ENCODE data around the gene ST6GALNAC4. TPM values are rescaled to one million over a fixed set of nuclear protein-coding genes. Genes with fewer than 3 reads are reported as not detected.

ST6GALNAC4 gene
- total RNA-seq, 1 experiment from 2014 or later = 15.4 TPM

DNA sequence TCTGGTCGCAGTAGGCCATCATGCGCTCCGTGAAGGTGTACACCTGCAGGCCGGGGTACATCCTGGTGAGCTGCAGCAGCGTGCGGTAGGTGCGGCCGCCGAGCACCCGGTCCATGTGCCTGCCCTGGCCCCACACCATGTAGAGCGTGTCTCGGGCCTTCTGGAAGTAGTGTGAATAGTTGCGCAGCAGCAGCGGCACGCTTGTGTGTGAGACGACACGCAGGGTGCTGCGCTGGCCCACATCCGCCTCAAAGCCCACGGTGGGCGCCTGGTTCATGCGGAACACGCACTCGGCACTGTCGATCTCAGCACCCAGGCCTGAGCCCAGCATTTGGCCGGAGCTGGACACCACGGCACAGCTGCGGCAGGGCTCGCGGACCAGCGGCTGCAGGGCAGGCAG lies 4.5 kb downstream of the ST6GALNAC4 start:
- TF ChIP-seq, protein P1, sequence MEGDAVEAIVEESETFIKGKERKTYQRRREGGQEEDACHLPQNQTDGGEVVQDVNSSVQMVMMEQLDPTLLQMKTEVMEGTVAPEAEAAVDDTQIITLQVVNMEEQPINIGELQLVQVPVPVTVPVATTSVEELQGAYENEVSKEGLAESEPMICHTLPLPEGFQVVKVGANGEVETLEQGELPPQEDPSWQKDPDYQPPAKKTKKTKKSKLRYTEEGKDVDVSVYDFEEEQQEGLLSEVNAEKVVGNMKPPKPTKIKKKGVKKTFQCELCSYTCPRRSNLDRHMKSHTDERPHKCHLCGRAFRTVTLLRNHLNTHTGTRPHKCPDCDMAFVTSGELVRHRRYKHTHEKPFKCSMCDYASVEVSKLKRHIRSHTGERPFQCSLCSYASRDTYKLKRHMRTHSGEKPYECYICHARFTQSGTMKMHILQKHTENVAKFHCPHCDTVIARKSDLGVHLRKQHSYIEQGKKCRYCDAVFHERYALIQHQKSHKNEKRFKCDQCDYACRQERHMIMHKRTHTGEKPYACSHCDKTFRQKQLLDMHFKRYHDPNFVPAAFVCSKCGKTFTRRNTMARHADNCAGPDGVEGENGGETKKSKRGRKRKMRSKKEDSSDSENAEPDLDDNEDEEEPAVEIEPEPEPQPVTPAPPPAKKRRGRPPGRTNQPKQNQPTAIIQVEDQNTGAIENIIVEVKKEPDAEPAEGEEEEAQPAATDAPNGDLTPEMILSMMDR (conservative IDR thresholded peaks at IDR 0.05) = no peak
- Histone ChIP-seq H4K8ac (replicated peaks; ENCODE audit: insufficient read length, low read depth, low read length) (no peak overlapping the region), H3K9me3 (ENCODE audit: control insufficient read depth, low read depth, low read length) (no peaks in the 10 kb centered on the region), H3K27me3 (ENCODE audit: insufficient read depth, low read length) (peaks cover 2% of the 10 kb centered on the region; the same call in 1 of the 2 replicates), H3K79me2 (ENCODE audit: insufficient read depth, low read length) (no peaks in the 10 kb centered on the region), H3K18ac (ENCODE audit: insufficient read length, low read depth, low read length) (no peak overlapping the region), H3K4me2 (ENCODE audit: insufficient read depth, insufficient read length, low read length) (no peak overlapping the region), H4K20me1 (ENCODE audit: control insufficient read depth, insufficient read depth, insufficient read length) (peaks cover 2% of the 10 kb centered on the region), H3K79me1 (ENCODE audit: insufficient read depth, low read depth, low read length, poor library complexity, severe bottlenecking) (no peaks in the 10 kb centered on the region), H3K23ac (ENCODE audit: insufficient read length, low read depth, low read length) (no peak overlapping the region), H3K23me2 (ENCODE audit: insufficient read length, low read depth, low read length, poor library complexity, severe bottlenecking) (peaks cover 5% of the 10 kb centered on the region), H3T11ph (ENCODE audit: low read length) (no peak overlapping the region), H3K9ac (ENCODE audit: extremely low read depth, insufficient read length, low read length) (no peak overlapping the region), H3K56ac (ENCODE audit: insufficient read length, low read depth, low read length) (no peak overlapping the region), H4K91ac (ENCODE audit: insufficient read length, low read depth, low read length) (no peak overlapping the region), H2BK20ac (ENCODE audit: low read depth, low read length, poor library complexity, severe bottlenecking) (no peak overlapping the region), H2BK120ac (ENCODE audit: low read depth, low read length, poor library complexity, severe bottlenecking) (no peak overlapping the region), H3K14ac (ENCODE audit: insufficient read depth, low read length) (no peak overlapping the region), H4K5ac (ENCODE audit: insufficient read length, low read depth, low read length) (no peak overlapping the region), H3K4me1 (ENCODE audit: insufficient read depth, low read length) (peaks cover 2% of the 10 kb centered on the region; the same call in 1 of the 2 replicates), H2BK15ac (ENCODE audit: low read depth, low read length) (no peak overlapping the region), H2BK12ac (ENCODE audit: insufficient read length, low read depth, low read length) (no peak overlapping the region), H2AFZ (ENCODE audit: low read length) (no peak overlapping the region), H2BK5ac (ENCODE audit: insufficient read length, low read length) (no peak overlapping the region), H3K27ac (ENCODE audit: insufficient read length, low read depth, low read length) (no peak overlapping the region), H2AK5ac (ENCODE audit: insufficient read length, low read length) (no peak overlapping the region), H3K4ac (ENCODE audit: low read depth, low read length) (no peak overlapping the region)
- no peak for DNase-seq
- Mint-ChIP-seq H3K4me3 (no peak overlapping the region), H3K4me1 (peaks cover 7 to 11% of the 10 kb centered on the region in 2 experiments), H3K27me3 (ENCODE audit: low read depth) (peaks cover 9% of the 10 kb centered on the region), H3K27ac (no peak overlapping the region), H3K36me3 (ENCODE audit: insufficient read depth in 1 of 3, low read depth in 3 of 3) (peaks cover 9 to 19% (median 9%) of the 10 kb centered on the region in 3 experiments), H3K9me3 (no peaks in the 10 kb centered on the region)
- no CpG with 5 or more reads among the region's 31 CpGs for WGBS (ENCODE audit: extremely low coverage, insufficient read length, low lambda C conversion rate)

All from H9 (cell line).